Measurements from ENCODE around the gene MRPS14. TPM values are rescaled to one million over a fixed set of nuclear protein-coding genes. Genes with fewer than 3 reads are reported as not detected.

Gene MRPS14
- total and polyA plus RNA-seq, 9 of the 15 experiments (the other 6 are each of a cell fraction or from before 2014, with no cell fraction given) = 38.1 to 231 (median 54.9) TPM

GRCh38 chr1:174995121-174995520 is 28.1 kb downstream of the MRPS14 start:
- Histone ChIP-seq H3K27me3 (ENCODE audit: control insufficient read depth in 2 of 2, insufficient read depth in 2 of 2, low read length in 2 of 2) (no peaks in the 10 kb centered on the region), H3K79me2 (ENCODE audit: control insufficient read depth, insufficient read depth, low read length) (peaks cover 27% of the 10 kb centered on the region), H3K4me2 (ENCODE audit: insufficient read depth, low read length) (no peak overlapping the region), H3K9me1 (ENCODE audit: control insufficient read depth, insufficient read depth, low read length) (no peaks in the 10 kb centered on the region), H4K20me1 (replicated peaks; ENCODE audit: control insufficient read depth, insufficient read depth, low read length) (no peaks in the 10 kb centered on the region), H3K4me1 (replicated peaks in 1 of 2; ENCODE audit: control insufficient read depth in 2 of 2, insufficient read depth in 2 of 2, low read length in 2 of 2) (peaks cover 8 to 23% of the 10 kb centered on the region in 2 experiments; a peak in 3 of 5 replicates), H3K9ac (ENCODE audit: insufficient read depth in 1 of 2, low read depth in 2 of 2, low read length in 2 of 2) (no peak overlapping the region), H2AFZ (ENCODE audit: low read depth, low read length) (no peak overlapping the region), H3K36me3 (ENCODE audit: control insufficient read depth, insufficient read depth, low read length) (peaks cover 18% of the 10 kb centered on the region), H3K9me3 (replicated peaks; ENCODE audit: control insufficient read depth, insufficient read depth, low read depth, low read length) (no peaks in the 10 kb centered on the region), H3K27ac (ENCODE audit: extremely low read depth, low read depth, low read length) (no peak overlapping the region), H3K4me3 (no peak overlapping the region)
- no peak for ATAC-seq
- intact Hi-C loops (cut with micrococcal nuclease) (loop anchor here (5.0 kb wide), 1 partner anchor 733 kb away; no protein-coding TSS in a partner anchor), in situ Hi-C loops (cut with MboI) (loop anchor here (5.0 to 25.0 kb wide), 2 partner anchors 228 to 733 kb away; no protein-coding TSS in a partner anchor)
- no peak for FAIRE-seq
- BruUV-seq (replicated peaks) = no TSS peak
- TF ChIP-seq CHCHD3 (CRISPR knock-in tag; IDR thresholded peaks at IDR 0.05) = no peak
- TF ChIP-seq FOXP4 (CRISPR knock-in tag; IDR thresholded peaks at IDR 0.05; ENCODE audit: borderline replicate concordance) = 0 out of 2 replicates have a peak, but pooled peaks have one; percentile 24
- WGBS (ENCODE audit: insufficient coverage, low coverage, missing lambda C conversion rate) = 61% methylated on average over 3 of the region's 3 CpGs
- ChIA-PET CTCF (ENCODE audit: low intra/inter-chr PET ratio) (interaction anchor here (2.3 kb wide), 1 partner anchor 225 kb away, joined by 13 read pairs; no protein-coding TSS in a partner anchor), POLR2A (no interaction called here)
- DNase-seq (ENCODE audit: extremely low read depth in 1 of 4, low spot score in 3 of 4) = no peak

DNA sequence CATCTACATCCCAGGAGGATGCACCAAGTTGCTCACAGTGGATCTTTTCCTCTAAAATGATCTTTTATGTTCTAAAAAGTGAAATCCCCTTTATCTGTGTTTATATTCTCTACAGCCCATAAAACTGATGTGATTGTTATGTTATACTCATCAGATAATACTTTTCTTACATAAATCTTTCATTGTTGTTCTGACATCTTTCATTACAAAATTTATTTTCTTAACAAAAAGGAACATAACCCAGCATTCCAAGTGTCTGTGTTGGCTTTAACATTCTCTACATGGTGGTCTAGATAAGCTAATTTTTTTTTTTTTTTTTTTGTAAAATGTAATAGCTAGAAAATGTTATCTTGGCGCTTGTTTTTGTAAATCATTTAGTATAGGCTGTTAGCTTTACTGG is 31.8 kb downstream of the MRPS14 start:
- H3K4me1 ChIP-seq (replicated peaks in 1 of 2; ENCODE audit: control insufficient read depth in 2 of 2, insufficient read depth in 2 of 2, low read length in 2 of 2) = peaks cover 0 to 3% of the 10 kb centered on the region in 2 experiments; a peak in 2 of 5 replicates
- peaks cover 11% of the 10 kb centered on the region; the same call in 1 of the 3 replicates for H3K36me3 ChIP-seq (ENCODE audit: control insufficient read depth, insufficient read depth, low read length)
- no peaks in the 10 kb centered on the region for H3K9me3 ChIP-seq (replicated peaks; ENCODE audit: control insufficient read depth, insufficient read depth, low read depth, low read length)
- no TSS peak for BruUV-seq (replicated peaks)
- H3K27ac ChIP-seq (ENCODE audit: extremely low read depth, low read depth, low read length) = no peak overlapping the region
- no peaks in the 10 kb centered on the region for H3K79me2 ChIP-seq (ENCODE audit: control insufficient read depth, insufficient read depth, low read length)
- H3K4me2 ChIP-seq (ENCODE audit: insufficient read depth, low read length) = no peak overlapping the region
- FAIRE-seq = no peak
- no peaks in the 10 kb centered on the region for H3K27me3 ChIP-seq (ENCODE audit: control insufficient read depth in 2 of 2, insufficient read depth in 2 of 2, low read length in 2 of 2)
- no peak for DNase-seq (ENCODE audit: extremely low read depth in 1 of 4, low spot score in 3 of 4)
- no peaks in the 10 kb centered on the region for H3K9me1 ChIP-seq (ENCODE audit: control insufficient read depth, insufficient read depth, low read length)
- H4K20me1 ChIP-seq (replicated peaks; ENCODE audit: control insufficient read depth, insufficient read depth, low read length) = no peaks in the 10 kb centered on the region
- H3K4me3 ChIP-seq = no peak overlapping the region
- ATAC-seq = no peak
- CTCF ChIA-PET (ENCODE audit: low intra/inter-chr PET ratio) = no interaction called here
- POLR2A ChIA-PET = interaction anchor here (0.6 to 3.5 kb wide), 3 partner anchors 8 to 20 kb away, joined by 3 to 22 read pairs (median 4); partner anchors contain the start of gene CACYBP
- WGBS (ENCODE audit: insufficient coverage, low coverage, missing lambda C conversion rate) = 38% methylated on average over 1 of the region's 1 CpG
- intact Hi-C loops (cut with micrococcal nuclease) = no loop called here
- in situ Hi-C loops (cut with MboI) = loop anchor here (25.0 kb wide), 1 partner anchor 729 kb away; no protein-coding TSS in a partner anchor
- H2AFZ ChIP-seq (ENCODE audit: low read depth, low read length) = no peak overlapping the region
- no peak overlapping the region for H3K9ac ChIP-seq (ENCODE audit: insufficient read depth in 1 of 2, low read depth in 2 of 2, low read length in 2 of 2)
- TF ChIP-seq GTF2E2 (tag; IDR thresholded peaks at IDR 0.05) (no peak), TAF7 (tag; IDR thresholded peaks at IDR 0.05) (no peak), HMG20A (CRISPR knock-in tag; conservative IDR thresholded peaks at IDR 0.05) (no peak), PURB (CRISPR knock-in tag; IDR thresholded peaks at IDR 0.05; ENCODE audit: low read depth) (no peak), HDAC2 (IDR thresholded peaks at IDR 0.05) (no peak), BACH1 (tag; IDR thresholded peaks at IDR 0.05) (no peak), MAX (CRISPR knock-in tag; IDR thresholded peaks at IDR 0.05) (no peak)
- TF ChIP-seq, protein P1, sequence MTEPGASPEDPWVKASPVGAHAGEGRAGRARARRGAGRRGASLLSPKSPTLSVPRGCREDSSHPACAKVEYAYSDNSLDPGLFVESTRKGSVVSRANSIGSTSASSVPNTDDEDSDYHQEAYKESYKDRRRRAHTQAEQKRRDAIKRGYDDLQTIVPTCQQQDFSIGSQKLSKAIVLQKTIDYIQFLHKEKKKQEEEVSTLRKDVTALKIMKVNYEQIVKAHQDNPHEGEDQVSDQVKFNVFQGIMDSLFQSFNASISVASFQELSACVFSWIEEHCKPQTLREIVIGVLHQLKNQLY (CRISPR knock-in tag; conservative IDR thresholded peaks at IDR 0.05) = no peak

Measured in K562 (cell line).